ENCODE data around the gene PRKAG2.

- TF ChIP-seq POLR2A (IDR thresholded peaks at IDR 0.05) (no peak), CTCF (IDR thresholded peaks at IDR 0.05) (no peak)
Observed at GRCh38 chr7:151774951-151775350, 102.0 kb downstream of the PRKAG2 start.

Measured in lower leg skin (tissue), 3 donors.